Measurements from ENCODE around the gene GRHL1.

DNA sequence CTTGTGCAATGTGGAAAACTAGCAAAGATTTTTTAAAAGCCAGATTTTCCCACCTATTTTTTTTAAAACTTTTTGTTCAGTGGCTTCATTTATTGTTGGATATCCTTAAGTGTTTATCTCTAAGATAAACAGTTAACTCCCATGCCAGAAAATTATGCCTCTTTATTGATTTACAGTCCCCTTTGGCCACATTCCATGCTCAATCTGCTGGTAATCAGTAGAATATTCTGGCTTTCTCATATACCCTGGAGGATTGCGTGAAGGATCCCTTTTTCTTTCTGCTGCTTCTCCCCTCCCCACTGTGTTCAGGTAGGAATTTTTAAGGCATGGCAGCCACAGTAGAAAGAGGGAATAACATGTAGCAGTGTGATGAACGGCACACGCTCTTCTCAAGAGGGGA lies 2.6 kb downstream of the GRHL1 start:
- TF ChIP-seq, protein P1, sequence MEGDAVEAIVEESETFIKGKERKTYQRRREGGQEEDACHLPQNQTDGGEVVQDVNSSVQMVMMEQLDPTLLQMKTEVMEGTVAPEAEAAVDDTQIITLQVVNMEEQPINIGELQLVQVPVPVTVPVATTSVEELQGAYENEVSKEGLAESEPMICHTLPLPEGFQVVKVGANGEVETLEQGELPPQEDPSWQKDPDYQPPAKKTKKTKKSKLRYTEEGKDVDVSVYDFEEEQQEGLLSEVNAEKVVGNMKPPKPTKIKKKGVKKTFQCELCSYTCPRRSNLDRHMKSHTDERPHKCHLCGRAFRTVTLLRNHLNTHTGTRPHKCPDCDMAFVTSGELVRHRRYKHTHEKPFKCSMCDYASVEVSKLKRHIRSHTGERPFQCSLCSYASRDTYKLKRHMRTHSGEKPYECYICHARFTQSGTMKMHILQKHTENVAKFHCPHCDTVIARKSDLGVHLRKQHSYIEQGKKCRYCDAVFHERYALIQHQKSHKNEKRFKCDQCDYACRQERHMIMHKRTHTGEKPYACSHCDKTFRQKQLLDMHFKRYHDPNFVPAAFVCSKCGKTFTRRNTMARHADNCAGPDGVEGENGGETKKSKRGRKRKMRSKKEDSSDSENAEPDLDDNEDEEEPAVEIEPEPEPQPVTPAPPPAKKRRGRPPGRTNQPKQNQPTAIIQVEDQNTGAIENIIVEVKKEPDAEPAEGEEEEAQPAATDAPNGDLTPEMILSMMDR (IDR thresholded peaks at IDR 0.05 in 4 of 5, conservative IDR thresholded peaks at IDR 0.05 in 1 of 5) = no peak
- TF ChIP-seq POLR2A (IDR thresholded peaks at IDR 0.05) = no peak
